Effector memory CD4-positive, alpha-beta T cell (primary cell): Measurements from ENCODE around the gene SRPRB.

Source experiments
- DNase-seq, 3 donors: peaks; one replicate each; pipeline ENCODE4 v3.0.0-alpha.2; 2020
- H3K27ac ChIP-seq: 2 replicates; pipeline ENCODE4 v1.7.0; 2013; ENCODE audit warnings: mild to moderate bottlenecking, low read length, moderate library complexity; ENCODE audit not compliant: insufficient read depth, poor library complexity, severe bottlenecking
- H3K27me3 ChIP-seq: replicated peaks from 2 replicates; pipeline ENCODE4 v1.7.0; 2013; ENCODE audit warnings: mild to moderate bottlenecking, low read length; ENCODE audit not compliant: insufficient read depth, control insufficient read depth, poor library complexity, severe bottlenecking
- H3K36me3 ChIP-seq: 2 replicates; pipeline ENCODE4 v1.7.0; 2013; ENCODE audit warnings: mild to moderate bottlenecking, low read length, moderate library complexity; ENCODE audit not compliant: control insufficient read depth, insufficient read depth
- H3K4me1 ChIP-seq: 2 replicates; pipeline ENCODE4 v1.7.0; 2013; ENCODE audit warnings: low read length, mild to moderate bottlenecking; ENCODE audit not compliant: control insufficient read depth, insufficient read depth, poor library complexity, severe bottlenecking
- H3K4me3 ChIP-seq: 2 replicates; pipeline ENCODE4 v1.7.0; 2013; ENCODE audit warnings: low read length, low read depth, mild to moderate bottlenecking; ENCODE audit not compliant: insufficient read depth, poor library complexity, severe bottlenecking
- H3K9me3 ChIP-seq: 2 replicates; pipeline ENCODE4 v1.7.0; 2013; ENCODE audit warnings: mild to moderate bottlenecking, low read length, moderate library complexity; ENCODE audit not compliant: control insufficient read depth
- total RNA-seq, 3 donors: gene quantifications; one replicate each; lab custom pipeline; 2026; lab: John Stamatoyannopoulos, UW

The SRPRB gene
- total RNA-seq, result 30.2 to 39.3 (median 37.0) reads per million in 3 donors

- peak within 1 kb of the TSS; percentile 89 for H3K4me3 ChIP-seq
- H3K27me3 ChIP-seq, result no peaks in the 10 kb centered on the region
- peaks cover 14% of the 10 kb centered on the region for H3K4me1 ChIP-seq
- H3K27ac ChIP-seq, result peak within 1 kb of the TSS; percentile 80
- no peaks in the 10 kb centered on the region for H3K9me3 ChIP-seq
- DNase-seq, result peak; percentile 93 to 94 (median 93)
- H3K36me3 ChIP-seq, result peaks cover 10% of the 10 kb centered on the region
These were observed at the start of gene SRPRB for GRCh38 chr3:133805702-133806475. Gene SRPRB, plus strand, starts transcription at chr3:133805815. Its CDS starts 34 bp downstream, at chr3:133805849.

- Histone ChIP-seq H3K27ac (no peak overlapping the region), H3K9me3 (no peaks in the 10 kb centered on the region), H3K27me3 (no peaks in the 10 kb centered on the region), H3K4me1 (no peaks in the 10 kb centered on the region), H3K36me3 (no peaks in the 10 kb centered on the region), H3K4me3 (no peak overlapping the region)
- no peak for DNase-seq
These were observed 48.6 kb upstream of the SRPRB start for GRCh38 chr3:133756716-133757694.

- H3K27me3 ChIP-seq, result no peaks in the 10 kb centered on the region
- no peak for DNase-seq
- no peak overlapping the region for H3K4me3 ChIP-seq
- H3K4me1 ChIP-seq, result no peaks in the 10 kb centered on the region
- no peak overlapping the region for H3K27ac ChIP-seq
- H3K9me3 ChIP-seq, result no peaks in the 10 kb centered on the region
- H3K36me3 ChIP-seq, result no peaks in the 10 kb centered on the region
These were observed 47.7 kb upstream of the SRPRB start for GRCh38 chr3:133757701-133758567.

- H3K27me3 ChIP-seq, result no peaks in the 10 kb centered on the region
- DNase-seq, result no peak
- H3K9me3 ChIP-seq, result no peaks in the 10 kb centered on the region
- no peaks in the 10 kb centered on the region for H3K4me1 ChIP-seq
- no peaks in the 10 kb centered on the region for H3K36me3 ChIP-seq
- no peak overlapping the region for H3K4me3 ChIP-seq
- no peak overlapping the region for H3K27ac ChIP-seq
These were observed 47.1 kb upstream of the SRPRB start for GRCh38 chr3:133758568-133758928.

- H3K27me3 ChIP-seq, result no peaks in the 10 kb centered on the region
- no peaks in the 10 kb centered on the region for H3K4me1 ChIP-seq
- no peaks in the 10 kb centered on the region for H3K9me3 ChIP-seq
- H3K4me3 ChIP-seq, result no peak overlapping the region
- DNase-seq, result no peak
- no peak overlapping the region for H3K27ac ChIP-seq
- H3K36me3 ChIP-seq, result no peaks in the 10 kb centered on the region
These were observed 46.5 kb upstream of the SRPRB start for GRCh38 chr3:133758964-133759739.

GRCh38 chr3:133759740-133760305 is 45.8 kb upstream of the SRPRB start:
- Histone ChIP-seq H3K4me3 (no peak overlapping the region), H3K4me1 (no peaks in the 10 kb centered on the region), H3K9me3 (no peaks in the 10 kb centered on the region), H3K27me3 (no peaks in the 10 kb centered on the region), H3K36me3 (no peaks in the 10 kb centered on the region), H3K27ac (no peak overlapping the region)
- DNase-seq, result no peak

GRCh38 chr3:133760916-133761315 is 44.7 kb upstream of the SRPRB start:
- no peak overlapping the region for H3K27ac ChIP-seq
- no peaks in the 10 kb centered on the region for H3K36me3 ChIP-seq
- no peaks in the 10 kb centered on the region for H3K9me3 ChIP-seq
- H3K4me1 ChIP-seq, result no peaks in the 10 kb centered on the region
- no peak for DNase-seq
- no peaks in the 10 kb centered on the region for H3K27me3 ChIP-seq
- no peak overlapping the region for H3K4me3 ChIP-seq

- Histone ChIP-seq H3K27me3 (no peaks in the 10 kb centered on the region), H3K9me3 (no peaks in the 10 kb centered on the region), H3K27ac (no peak overlapping the region), H3K4me3 (no peak overlapping the region), H3K36me3 (no peaks in the 10 kb centered on the region), H3K4me1 (no peaks in the 10 kb centered on the region)
- no peak for DNase-seq
These were observed 43.8 kb upstream of the SRPRB start for GRCh38 chr3:133761605-133762484.
